Pancreas (tissue), 10 donors: ENCODE data around the gene CRYM. TPM values are rescaled to one million over a fixed set of nuclear protein-coding genes. Genes with fewer than 3 reads are reported as not detected.
"Not testable (repeated sequence)": the region's sequence is repeated elsewhere in the genome, so short reads cannot be mapped to it uniquely, and the experiment has no call there.

Source experiments
- ATAC-seq, 4 donors: fragments of 200-7000 bp; cut with Tn5 transposase; one replicate each; pipeline versions ENCODE4 v1.8.0 to v1.9.1; 2020; ENCODE audit warnings: mild to moderate bottlenecking in 4 of 4, moderate library complexity in 4 of 4
- DNase-seq, 6 donors: peaks; one replicate each; pipeline ENCODE4 v3.0.0-alpha.2; 2020
- FAIRE-seq: peaks from 2 replicates; lab custom pipeline; 2012; peaks lifted over from hg19 to GRCh38; lab: Jason Lieb, UNC
- H3K27ac ChIP-seq, 4 donors: fragments of 200-600 bp; sonication (generic); 1 replicate in 3 of 4; 2 replicates in 1 of 4; pipeline versions ENCODE4 v1.5.0 to v1.8.0; 2020
- H3K27me3 ChIP-seq, 4 donors: fragments of 200-600 bp; one replicate each; pipeline ENCODE4 v1.8.0; 2021
- H3K36me3 ChIP-seq, 3 donors: fragments of 200-600 bp; sonication (generic) in 1 of 3; one replicate each; pipeline versions ENCODE4 v1.5.0 to v1.8.0; 2020 to 2021
- H3K4me1 ChIP-seq, 3 donors: fragments of 200-600 bp; one replicate each; pipeline ENCODE4 v1.8.0; 2021
- H3K4me3 ChIP-seq, 4 donors: fragments of 200-600 bp; sonication (generic) in 2 of 4; one replicate each; pipeline versions ENCODE4 v1.5.0 to v1.8.0; 2020 to 2021
- H3K9me3 ChIP-seq, 4 donors: fragments of 200-600 bp; one replicate each; pipeline ENCODE4 v1.8.0; 2021
- WGBS, 2 donors: extraction: QIAGEN DNeasy Blood & Tissue Kit; methylation state at CpG; one replicate each; pipeline ENCODE4 v1.1.7; 2013; 5-methylcytosine and 5-hydroxymethylcytosine counted together
- intact Hi-C, 3 donors: fragments of 100-400 bp; cut with DNase I; formaldehyde crosslinking; loops; one replicate each; pipeline versions ENCODE4 v1.11.1 to v1.14.2; 2022
- polyA plus RNA-seq, 2 donors: library from polyadenylated mRNA; stranded (reverse); fragments of 200-250 nt; gene quantifications; one replicate each; pipeline ENCODE4 v1.2.3, GENCODE V29; 2013
- total RNA-seq, 6 donors: library from RNA; stranded (reverse); fragmentation: NEBNext Ultra II Directional in 4 of 6; extraction: Animal tissue kit (Norgen Biotek cat#: 25700) in 4 of 6; gene quantifications; one replicate each; pipeline versions ENCODE4 v1.2.1 to v1.2.4, GENCODE V29; 2021 to 2023
- TF ChIP-seq, protein P1 (sequence below), 4 donors: fragments of 200-600 bp; sonication (generic) in 3 of 4; IDR thresholded peaks; one replicate each; pipeline versions ENCODE4 v1.5.0 to v1.8.0; 2021; ENCODE audit warnings: antibody characterized with exemption in 4 of 4
- donor health status: healthy with polysubstance abuse.
- donor health status: DM: no; HTN: no; CAD: no; lungs with moderate emphysema.
- donor health status: DM: no; HTN: no; CAD: no.
- donor health status: control.
- donor health status: control.
- donor health status: Bipolar disorder and iron deficiency.
- donor health status: DM: yes; HTN: yes; CAD: no.
- donor health status: DM: no; HTN: no; CAD: no.
- donor health status: DM: no; HTN: no; CAD: no.
- donor health status: DM: yes; HTN: yes; CAD: no.

Gene CRYM
- total and polyA plus RNA-seq, 8 donors, result 0.09 to 0.22 (median 0.16) TPM; not detected in 3

DNA sequence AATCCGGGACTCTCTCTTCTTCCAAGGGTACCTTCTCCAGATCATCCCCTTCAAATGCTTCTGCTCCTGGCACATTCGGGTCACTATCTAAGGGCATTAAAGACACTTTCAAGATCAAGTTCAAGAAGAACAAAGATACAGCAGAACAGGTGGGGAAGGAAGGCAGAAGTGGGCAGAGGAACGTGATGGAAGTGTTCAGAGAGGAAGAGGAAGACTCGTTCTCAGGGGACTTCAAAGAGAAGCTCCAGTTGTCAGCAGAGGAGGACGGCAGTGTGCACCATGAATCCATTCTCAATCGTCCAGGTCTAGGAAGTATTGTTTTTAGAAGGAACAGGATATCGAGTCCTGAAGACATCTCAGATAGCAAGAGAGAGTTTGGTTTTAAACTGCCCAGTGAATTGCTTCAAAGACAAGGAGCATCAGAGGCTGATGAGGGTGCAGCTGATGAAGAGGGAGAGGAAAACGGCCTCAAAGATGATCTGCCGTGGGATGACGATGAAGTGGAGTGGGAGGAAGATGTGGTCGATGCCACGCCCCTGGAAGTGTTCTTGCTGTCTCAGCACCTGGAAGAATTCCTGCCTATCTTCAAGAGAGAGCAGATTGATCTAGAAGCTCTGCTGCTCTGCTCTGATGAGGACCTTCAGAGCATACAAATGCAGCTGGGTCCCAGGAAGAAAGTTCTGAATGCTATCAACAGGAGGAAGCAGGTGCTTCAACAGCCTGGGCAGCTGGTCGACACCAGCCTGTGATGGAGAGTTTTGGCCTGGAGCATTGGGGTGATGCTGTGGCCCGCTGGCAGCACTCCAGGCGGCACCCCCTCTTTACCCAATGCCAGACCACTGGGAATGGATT is 27.8 kb downstream of the CRYM start:
- DNase-seq, result no peak
- 71 to 80% methylated on average over 15 of the region's 15 CpGs for WGBS, 2 donors
- ATAC-seq, result no peak
- TF ChIP-seq, protein P1, sequence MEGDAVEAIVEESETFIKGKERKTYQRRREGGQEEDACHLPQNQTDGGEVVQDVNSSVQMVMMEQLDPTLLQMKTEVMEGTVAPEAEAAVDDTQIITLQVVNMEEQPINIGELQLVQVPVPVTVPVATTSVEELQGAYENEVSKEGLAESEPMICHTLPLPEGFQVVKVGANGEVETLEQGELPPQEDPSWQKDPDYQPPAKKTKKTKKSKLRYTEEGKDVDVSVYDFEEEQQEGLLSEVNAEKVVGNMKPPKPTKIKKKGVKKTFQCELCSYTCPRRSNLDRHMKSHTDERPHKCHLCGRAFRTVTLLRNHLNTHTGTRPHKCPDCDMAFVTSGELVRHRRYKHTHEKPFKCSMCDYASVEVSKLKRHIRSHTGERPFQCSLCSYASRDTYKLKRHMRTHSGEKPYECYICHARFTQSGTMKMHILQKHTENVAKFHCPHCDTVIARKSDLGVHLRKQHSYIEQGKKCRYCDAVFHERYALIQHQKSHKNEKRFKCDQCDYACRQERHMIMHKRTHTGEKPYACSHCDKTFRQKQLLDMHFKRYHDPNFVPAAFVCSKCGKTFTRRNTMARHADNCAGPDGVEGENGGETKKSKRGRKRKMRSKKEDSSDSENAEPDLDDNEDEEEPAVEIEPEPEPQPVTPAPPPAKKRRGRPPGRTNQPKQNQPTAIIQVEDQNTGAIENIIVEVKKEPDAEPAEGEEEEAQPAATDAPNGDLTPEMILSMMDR (IDR thresholded peaks at IDR 0.05), result no peak
- intact Hi-C loops, result no loop called here
- no peaks in the 10 kb centered on the region for H3K9me3 ChIP-seq
- no peaks in the 10 kb centered on the region for H3K27me3 ChIP-seq
- no peak overlapping the region for H3K27ac ChIP-seq
- no peaks in the 10 kb centered on the region for H3K36me3 ChIP-seq
- no peaks in the 10 kb centered on the region for H3K4me1 ChIP-seq
- no peak overlapping the region for H3K4me3 ChIP-seq
- no peak for FAIRE-seq

DNA sequence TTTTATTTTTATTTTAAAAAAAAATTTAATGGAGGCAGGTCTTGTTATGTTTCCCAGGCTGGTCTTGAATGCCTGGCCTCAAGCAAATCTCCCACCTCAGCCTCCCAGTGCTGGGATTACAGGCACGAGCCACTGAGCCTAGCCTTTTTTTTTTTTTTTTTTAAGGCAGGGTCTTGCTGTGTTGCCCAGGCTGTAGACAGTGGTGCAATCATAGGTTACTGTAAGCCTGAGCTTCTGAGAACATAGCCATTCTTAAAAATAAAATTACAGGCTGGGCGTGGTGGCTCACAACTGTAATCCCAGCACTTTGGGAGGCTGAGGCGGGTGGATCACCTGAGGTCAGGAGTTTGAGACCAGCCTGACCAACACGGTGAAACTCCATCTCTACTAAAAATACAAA is 29.9 kb downstream of the CRYM start:
- 88 to 92% methylated on average over 4 of the region's 4 CpGs for WGBS, 2 donors
- intact Hi-C loops, H3K4me1 ChIP-seq, H3K27me3 ChIP-seq, FAIRE-seq, DNase-seq, H3K36me3 ChIP-seq, H3K27ac ChIP-seq, ATAC-seq, H3K4me3 ChIP-seq, H3K9me3 ChIP-seq: not testable (repeated sequence)

DNA sequence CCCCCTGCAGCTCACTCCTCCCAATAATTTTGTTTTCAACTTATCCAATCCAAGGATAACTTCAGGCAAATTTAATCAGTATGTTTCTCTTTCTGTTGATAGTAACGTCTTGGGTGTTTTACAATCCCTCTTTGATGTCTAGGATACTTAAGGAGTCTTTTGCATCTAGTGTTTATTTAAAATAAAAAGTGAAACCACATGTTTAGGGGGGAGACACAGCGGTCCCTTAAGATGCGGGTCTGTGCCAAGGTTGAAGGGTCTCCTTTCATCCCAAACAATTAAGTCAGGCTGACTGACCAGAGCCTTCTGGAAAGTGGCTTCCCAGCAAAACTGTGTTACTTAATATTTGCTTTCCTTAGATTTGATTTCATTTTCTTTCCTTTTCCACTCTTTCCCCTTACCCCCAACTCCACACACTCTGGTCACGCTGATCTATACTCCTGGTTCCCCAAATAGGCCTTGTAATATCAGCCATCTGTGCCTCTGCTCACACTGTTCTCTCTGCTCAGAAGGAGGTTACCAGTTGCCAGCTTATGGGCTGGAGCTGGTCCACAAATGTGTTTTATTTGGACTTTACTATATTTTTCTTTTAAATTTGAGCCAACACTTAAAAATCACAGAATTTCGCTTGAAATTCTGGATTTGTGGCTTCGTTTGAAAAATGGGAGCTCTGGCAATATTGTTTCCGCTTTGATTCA is 33.4 kb downstream of the CRYM start:
- H3K4me1 ChIP-seq, result no peaks in the 10 kb centered on the region
- no peak overlapping the region for H3K4me3 ChIP-seq
- FAIRE-seq (no peak), DNase-seq (no peak), ATAC-seq (no peak)
- H3K27me3 ChIP-seq, result no peaks in the 10 kb centered on the region
- H3K9me3 ChIP-seq, result no peaks in the 10 kb centered on the region
- intact Hi-C loops, result no loop called here
- 80 to 84% methylated on average over 7 of the region's 7 CpGs for WGBS, 2 donors
- TF ChIP-seq, protein P1 (IDR thresholded peaks at IDR 0.05), result no peak
- no peak overlapping the region for H3K27ac ChIP-seq
- H3K36me3 ChIP-seq, result no peaks in the 10 kb centered on the region

DNA sequence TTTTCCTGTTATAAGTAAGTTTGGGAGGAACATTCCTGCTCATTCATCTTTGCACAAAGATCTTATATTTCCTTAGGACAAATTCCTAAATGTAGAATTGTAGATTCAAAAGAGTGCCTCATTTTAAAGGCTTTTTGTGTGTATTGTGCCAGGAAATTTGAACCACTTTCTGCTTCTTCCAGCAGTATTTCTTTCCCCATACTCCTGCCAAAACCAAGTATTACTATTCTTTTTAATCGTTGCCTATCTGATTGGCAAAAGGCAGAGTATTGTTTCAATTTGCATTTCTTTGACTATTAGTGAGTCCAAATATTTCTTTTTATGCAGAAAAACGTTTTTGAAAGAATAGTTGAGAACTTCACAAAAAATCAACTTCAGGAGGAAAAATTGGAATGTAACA is 35.3 kb downstream of the CRYM start:
- Histone ChIP-seq H3K36me3 (no peaks in the 10 kb centered on the region), H3K4me3 (no peak overlapping the region), H3K4me1 (no peaks in the 10 kb centered on the region), H3K9me3 (no peaks in the 10 kb centered on the region), H3K27ac (no peak overlapping the region), H3K27me3 (no peaks in the 10 kb centered on the region)
- FAIRE-seq (no peak), ATAC-seq (no peak), DNase-seq (no peak)
- TF ChIP-seq, protein P1 (IDR thresholded peaks at IDR 0.05), result no peak
- intact Hi-C loops, result no loop called here
- 8% methylated on average over 2 of the region's 2 CpGs for WGBS, 2 donors

DNA sequence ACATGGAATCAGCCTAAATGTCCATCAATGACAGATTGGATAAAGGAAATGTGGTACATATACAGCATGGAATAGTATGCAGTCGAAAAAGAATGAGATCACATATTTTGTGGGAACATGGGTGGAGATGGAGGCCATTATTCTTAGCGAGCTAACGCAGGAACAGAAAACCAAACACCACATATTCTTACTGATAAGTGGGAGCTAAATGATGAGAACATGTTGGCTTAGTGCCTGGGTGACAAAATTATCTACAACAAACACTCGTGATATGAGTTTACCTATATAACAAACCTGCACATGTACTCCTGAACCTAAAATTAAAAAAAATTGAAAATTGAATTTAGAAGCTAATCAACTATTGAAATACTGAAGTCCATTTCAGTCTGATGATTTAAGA is 38.4 kb downstream of the CRYM start:
- DNase-seq, result no peak
- Histone ChIP-seq H3K27ac (no peak overlapping the region), H3K9me3 (no peaks in the 10 kb centered on the region), H3K4me3 (no peak overlapping the region), H3K36me3 (no peaks in the 10 kb centered on the region), H3K27me3 (no peaks in the 10 kb centered on the region), H3K4me1 (no peaks in the 10 kb centered on the region)
- no peak for FAIRE-seq
- TF ChIP-seq, protein P1 (IDR thresholded peaks at IDR 0.05), result no peak
- intact Hi-C loops, result no loop called here
- WGBS, 2 donors, result 39 to 42% methylated on average over 4 of the region's 4 CpGs
- ATAC-seq, result no peak
